VCaP (cell line): ENCODE results near the gene JCHAIN.
"Not testable (repeated sequence)": the region's sequence is repeated elsewhere in the genome, so short reads cannot be mapped to it uniquely, and the experiment has no call there.

Source experiments
- H3K27ac ChIP-seq: fragments of 450-650 bp; 2 replicates; pipeline ENCODE4 v1.5.1; 2017
- TF ChIP-seq, protein P1 (sequence below): fragments of 450-650 bp; conservative IDR thresholded peaks from 2 replicates; pipeline ENCODE4 v1.5.1; 2017; ENCODE audit warnings: mild to moderate bottlenecking, moderate library complexity

JCHAIN gene

DNA sequence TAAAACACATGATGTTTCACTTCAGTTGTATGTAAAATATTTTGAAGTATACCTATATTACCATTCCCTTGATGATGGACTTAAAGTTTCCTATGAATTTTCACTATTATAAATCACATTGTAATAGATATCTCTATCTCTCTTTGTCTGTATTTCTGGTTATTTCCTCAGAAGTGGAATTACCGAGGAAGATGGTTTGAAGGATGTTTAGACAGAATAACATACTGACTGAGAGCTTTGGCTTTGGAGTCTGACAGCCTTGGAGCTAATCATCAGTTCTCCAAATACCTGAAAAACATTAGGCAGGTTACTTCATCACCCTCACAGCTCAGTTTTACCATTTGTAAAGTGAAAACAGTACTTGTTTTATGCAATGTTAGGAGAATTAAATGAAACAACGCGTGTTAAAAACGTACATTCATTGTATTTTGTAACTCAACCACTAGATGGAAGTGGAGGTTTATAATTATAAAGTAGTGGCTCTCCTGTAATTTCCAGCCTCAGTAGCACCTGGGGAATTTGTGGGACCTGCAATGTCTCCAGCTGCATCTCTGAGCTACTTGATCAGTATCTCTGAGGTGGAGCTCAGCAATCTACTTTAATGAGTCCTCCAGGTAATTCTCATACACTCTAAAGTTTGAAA is 14.3 kb downstream of the JCHAIN start:
- TF ChIP-seq, protein P1, sequence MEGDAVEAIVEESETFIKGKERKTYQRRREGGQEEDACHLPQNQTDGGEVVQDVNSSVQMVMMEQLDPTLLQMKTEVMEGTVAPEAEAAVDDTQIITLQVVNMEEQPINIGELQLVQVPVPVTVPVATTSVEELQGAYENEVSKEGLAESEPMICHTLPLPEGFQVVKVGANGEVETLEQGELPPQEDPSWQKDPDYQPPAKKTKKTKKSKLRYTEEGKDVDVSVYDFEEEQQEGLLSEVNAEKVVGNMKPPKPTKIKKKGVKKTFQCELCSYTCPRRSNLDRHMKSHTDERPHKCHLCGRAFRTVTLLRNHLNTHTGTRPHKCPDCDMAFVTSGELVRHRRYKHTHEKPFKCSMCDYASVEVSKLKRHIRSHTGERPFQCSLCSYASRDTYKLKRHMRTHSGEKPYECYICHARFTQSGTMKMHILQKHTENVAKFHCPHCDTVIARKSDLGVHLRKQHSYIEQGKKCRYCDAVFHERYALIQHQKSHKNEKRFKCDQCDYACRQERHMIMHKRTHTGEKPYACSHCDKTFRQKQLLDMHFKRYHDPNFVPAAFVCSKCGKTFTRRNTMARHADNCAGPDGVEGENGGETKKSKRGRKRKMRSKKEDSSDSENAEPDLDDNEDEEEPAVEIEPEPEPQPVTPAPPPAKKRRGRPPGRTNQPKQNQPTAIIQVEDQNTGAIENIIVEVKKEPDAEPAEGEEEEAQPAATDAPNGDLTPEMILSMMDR, result peak; percentile 80
- no peak overlapping the region for H3K27ac ChIP-seq

DNA sequence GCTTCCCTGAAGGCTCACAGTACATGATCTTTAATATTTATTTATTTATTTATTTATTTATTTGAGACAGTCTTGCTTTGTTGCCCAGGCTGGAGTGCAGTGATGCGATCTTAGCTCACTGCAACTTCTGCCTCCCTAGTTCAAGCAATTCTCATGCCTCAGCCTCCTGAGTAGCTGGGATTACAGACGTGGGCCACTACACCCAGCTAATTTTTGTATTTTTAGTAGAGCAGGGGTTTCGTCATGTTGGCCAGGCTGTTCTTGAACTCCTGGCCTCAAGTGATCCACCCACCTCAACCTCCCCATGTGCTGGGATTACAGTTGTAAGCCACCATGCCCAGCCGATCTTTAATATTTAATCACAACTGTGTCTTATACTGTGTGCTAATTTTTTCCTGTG is 15.6 kb downstream of the JCHAIN start:
- H3K27ac ChIP-seq, result not testable (repeated sequence)

GRCh38 chr4:70640192-70640591 is 26.1 kb downstream of the JCHAIN start:
- H3K27ac ChIP-seq, result no peak overlapping the region
- TF ChIP-seq, protein P1, result no peak

- H3K27ac ChIP-seq, result peak overlapping the region; percentile 7; the same call in 1 of the 2 replicates
- TF ChIP-seq, protein P1, result no peak
Measured at GRCh38 chr4:70637239-70637913, 28.9 kb downstream of the JCHAIN start.

GRCh38 chr4:70634482-70634881 is 31.8 kb downstream of the JCHAIN start:
- no peak overlapping the region for H3K27ac ChIP-seq
- TF ChIP-seq, protein P1, result no peak

DNA sequence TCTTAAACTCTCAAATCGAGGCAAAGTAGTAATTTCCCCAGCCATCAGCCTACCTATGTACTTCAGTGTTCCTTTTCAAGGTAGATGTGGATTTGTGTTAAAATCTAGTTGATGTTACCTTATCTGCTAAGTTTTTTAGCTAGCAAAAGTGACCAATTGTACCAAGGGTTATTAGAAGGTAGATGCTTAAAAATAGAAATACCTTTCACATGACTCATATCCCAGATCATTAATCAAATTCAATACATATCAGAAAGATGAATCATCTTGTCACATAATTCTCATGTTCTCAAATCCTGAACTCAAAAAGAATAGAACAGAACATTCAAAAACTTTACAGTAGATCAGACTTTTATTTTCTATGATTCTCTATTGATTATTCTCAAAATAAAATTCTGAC is 34.3 kb downstream of the JCHAIN start:
- no peak overlapping the region for H3K27ac ChIP-seq
- TF ChIP-seq, protein P1, result no peak

DNA sequence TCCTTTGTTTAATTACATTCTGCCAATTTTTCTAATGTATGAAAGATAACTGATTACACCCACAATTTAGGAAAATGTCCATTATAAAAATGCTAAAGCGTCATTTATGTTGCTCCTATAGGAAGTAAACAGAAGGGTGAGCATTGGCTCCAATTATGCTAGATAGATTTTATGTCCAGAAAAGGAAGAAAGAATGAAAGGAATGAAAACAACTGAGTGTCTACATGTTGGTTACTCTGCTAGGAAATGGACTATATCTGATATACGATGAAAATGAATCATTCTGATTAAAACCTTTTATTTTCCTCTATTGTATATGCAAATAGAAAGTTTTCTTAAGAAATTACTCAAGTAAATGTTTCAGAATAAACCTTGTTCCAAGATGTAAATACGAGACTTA is 36.1 kb downstream of the JCHAIN start:
- H3K27ac ChIP-seq, result no peak overlapping the region
- TF ChIP-seq, protein P1, result no peak

- TF ChIP-seq, protein P1, result no peak
- no peak overlapping the region for H3K27ac ChIP-seq
Measured at GRCh38 chr4:70629469-70630090, 36.7 kb downstream of the JCHAIN start.
